ENCODE data around the gene MBTD1. TPM values are rescaled to one million over a fixed set of nuclear protein-coding genes. Genes with fewer than 3 reads are reported as not detected.

MBTD1 gene
- polyA plus RNA-seq, 1 of the 3 experiments (the other 2 are of a cell fraction): 4.6 TPM

DNA sequence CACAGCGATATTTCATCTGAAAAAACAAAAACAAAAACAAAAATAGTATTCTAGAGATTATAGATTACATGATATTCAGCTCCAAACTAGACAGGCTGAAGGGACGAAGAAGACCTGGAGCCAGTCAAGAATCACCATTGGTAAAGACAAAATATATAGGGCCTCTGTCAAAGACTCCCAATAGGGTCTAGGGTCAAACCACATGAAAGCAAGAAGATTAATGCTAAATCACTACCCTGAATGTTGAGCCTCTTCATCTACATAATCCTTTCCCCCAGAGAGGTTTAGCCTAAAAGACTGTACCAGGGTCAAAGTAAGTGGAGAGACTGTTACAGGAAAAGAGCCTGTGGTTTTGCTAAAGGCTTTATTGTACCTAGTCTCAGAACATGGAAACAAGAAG lies 117.3 kb downstream of the MBTD1 start:
- H3K27me3 ChIP-seq (ENCODE audit: insufficient read depth): no peaks in the 10 kb centered on the region
- ChIA-PET POLR2A (no interaction called here), CTCF (interaction anchor here (0.6 to 5.0 kb wide), 4 partner anchors 11 to 360 kb away, joined by 3 to 37 read pairs (median 3); partner anchors contain the start of gene NME1)
- WGBS (ENCODE audit: low lambda C conversion rate): 87% methylated on average over 2 of the region's 2 CpGs
- no peak overlapping the region for H3K27ac ChIP-seq (ENCODE audit: low read depth in 2 of 2, low read length in 1 of 2)
- no peaks in the 10 kb centered on the region for H3K9me3 ChIP-seq
- no peaks in the 10 kb centered on the region for H3K9me2 ChIP-seq
- TF ChIP-seq, protein P1, sequence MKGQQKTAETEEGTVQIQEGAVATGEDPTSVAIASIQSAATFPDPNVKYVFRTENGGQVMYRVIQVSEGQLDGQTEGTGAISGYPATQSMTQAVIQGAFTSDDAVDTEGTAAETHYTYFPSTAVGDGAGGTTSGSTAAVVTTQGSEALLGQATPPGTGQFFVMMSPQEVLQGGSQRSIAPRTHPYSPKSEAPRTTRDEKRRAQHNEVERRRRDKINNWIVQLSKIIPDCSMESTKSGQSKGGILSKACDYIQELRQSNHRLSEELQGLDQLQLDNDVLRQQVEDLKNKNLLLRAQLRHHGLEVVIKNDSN (IDR thresholded peaks at IDR 0.05; ENCODE audit: borderline replicate concordance, low read depth): no peak
- TF ChIP-seq ELF1 (IDR thresholded peaks at IDR 0.05) (no peak), MXI1 (IDR thresholded peaks at IDR 0.05; ENCODE audit: low read depth, low read length) (no peak), GATA2 (CRISPR knock-in tag; IDR thresholded peaks at IDR 0.05) (no peak)
- no peak overlapping the region for H3K4me3 ChIP-seq (ENCODE audit: low read depth in 2 of 2, low read length in 1 of 2)
- no peak overlapping the region for H2AFZ ChIP-seq (ENCODE audit: low read depth)
- no peak overlapping the region for H3K9ac ChIP-seq
- H3F3A ChIP-seq (replicated peaks; ENCODE audit: insufficient read depth): peaks cover 4% of the 10 kb centered on the region
- H3K36me3 ChIP-seq (replicated peaks in 1 of 2; ENCODE audit: control insufficient read depth in 1 of 2, insufficient read depth in 2 of 2, low read length in 1 of 2): no peaks in the 10 kb centered on the region
- H3K4me2 ChIP-seq: no peak overlapping the region
- no peak for DNase-seq
- H4K20me1 ChIP-seq (ENCODE audit: insufficient read depth): no peaks in the 10 kb centered on the region
- H3K79me2 ChIP-seq (ENCODE audit: insufficient read depth): no peaks in the 10 kb centered on the region
- H3K4me1 ChIP-seq (ENCODE audit: control insufficient read depth in 1 of 2, insufficient read depth in 2 of 2, low read depth in 1 of 2, low read length in 1 of 2): no peaks in the 10 kb centered on the region; a peak in 1 of 4 replicates

DNA sequence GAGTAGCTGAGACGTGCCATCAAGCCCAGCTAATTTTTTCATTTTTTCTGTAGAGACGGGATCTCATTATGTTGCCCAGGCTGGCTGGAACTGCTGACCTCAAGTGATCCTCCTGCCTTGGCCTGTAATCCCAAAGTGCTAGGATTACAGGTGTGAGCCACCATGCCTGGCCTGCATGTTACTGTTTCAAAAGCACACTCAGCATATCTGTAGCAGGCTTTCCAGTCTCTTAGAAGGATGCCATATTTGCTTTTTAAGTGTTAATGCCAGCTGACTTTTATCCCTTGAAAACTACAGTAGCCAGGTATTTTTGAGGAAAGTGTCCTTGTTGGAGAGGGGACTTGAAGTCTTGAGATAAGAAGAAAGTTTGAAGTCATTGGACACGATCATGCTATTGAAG lies 123.9 kb downstream of the MBTD1 start:
- TF ChIP-seq, protein P2, sequence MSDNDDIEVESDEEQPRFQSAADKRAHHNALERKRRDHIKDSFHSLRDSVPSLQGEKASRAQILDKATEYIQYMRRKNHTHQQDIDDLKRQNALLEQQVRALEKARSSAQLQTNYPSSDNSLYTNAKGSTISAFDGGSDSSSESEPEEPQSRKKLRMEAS (IDR thresholded peaks at IDR 0.05; ENCODE audit: low read depth): no peak
- TF ChIP-seq, protein P3, sequence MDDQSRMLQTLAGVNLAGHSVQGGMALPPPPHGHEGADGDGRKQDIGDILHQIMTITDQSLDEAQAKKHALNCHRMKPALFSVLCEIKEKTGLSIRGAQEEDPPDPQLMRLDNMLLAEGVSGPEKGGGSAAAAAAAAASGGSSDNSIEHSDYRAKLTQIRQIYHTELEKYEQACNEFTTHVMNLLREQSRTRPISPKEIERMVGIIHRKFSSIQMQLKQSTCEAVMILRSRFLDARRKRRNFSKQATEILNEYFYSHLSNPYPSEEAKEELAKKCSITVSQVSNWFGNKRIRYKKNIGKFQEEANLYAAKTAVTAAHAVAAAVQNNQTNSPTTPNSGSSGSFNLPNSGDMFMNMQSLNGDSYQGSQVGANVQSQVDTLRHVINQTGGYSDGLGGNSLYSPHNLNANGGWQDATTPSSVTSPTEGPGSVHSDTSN (IDR thresholded peaks at IDR 0.05): no peak
- TF ChIP-seq SIN3A (IDR thresholded peaks at IDR 0.05; ENCODE audit: borderline replicate concordance, low read depth, low read length) (no peak), ELF1 (IDR thresholded peaks at IDR 0.05) (no peak), GATA2 (CRISPR knock-in tag; IDR thresholded peaks at IDR 0.05) (no peak), RCOR1 (IDR thresholded peaks at IDR 0.05; ENCODE audit: low read length) (no peak), EP300 (IDR thresholded peaks at IDR 0.05; ENCODE audit: borderline replicate concordance in 1 of 2, low read depth in 1 of 2, low read length in 1 of 2) (no peak)
- TF ChIP-seq, protein P1 (IDR thresholded peaks at IDR 0.05; ENCODE audit: borderline replicate concordance, low read depth): no peak
- TF ChIP-seq, protein P4, sequence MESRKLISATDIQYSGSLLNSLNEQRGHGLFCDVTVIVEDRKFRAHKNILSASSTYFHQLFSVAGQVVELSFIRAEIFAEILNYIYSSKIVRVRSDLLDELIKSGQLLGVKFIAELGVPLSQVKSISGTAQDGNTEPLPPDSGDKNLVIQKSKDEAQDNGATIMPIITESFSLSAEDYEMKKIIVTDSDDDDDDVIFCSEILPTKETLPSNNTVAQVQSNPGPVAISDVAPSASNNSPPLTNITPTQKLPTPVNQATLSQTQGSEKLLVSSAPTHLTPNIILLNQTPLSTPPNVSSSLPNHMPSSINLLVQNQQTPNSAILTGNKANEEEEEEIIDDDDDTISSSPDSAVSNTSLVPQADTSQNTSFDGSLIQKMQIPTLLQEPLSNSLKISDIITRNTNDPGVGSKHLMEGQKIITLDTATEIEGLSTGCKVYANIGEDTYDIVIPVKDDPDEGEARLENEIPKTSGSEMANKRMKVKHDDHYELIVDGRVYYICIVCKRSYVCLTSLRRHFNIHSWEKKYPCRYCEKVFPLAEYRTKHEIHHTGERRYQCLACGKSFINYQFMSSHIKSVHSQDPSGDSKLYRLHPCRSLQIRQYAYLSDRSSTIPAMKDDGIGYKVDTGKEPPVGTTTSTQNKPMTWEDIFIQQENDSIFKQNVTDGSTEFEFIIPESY (IDR thresholded peaks at IDR 0.05; ENCODE audit: borderline replicate concordance, low read depth): no peak
- no peak overlapping the region for H2AFZ ChIP-seq (ENCODE audit: low read depth)
- CTCF ChIA-PET: interaction anchor here (0.8 to 1.7 kb wide), 5 partner anchors 15 to 508 kb away, joined by 3 to 10 read pairs (median 3); partner anchors contain the start of gene NME1
- no peak overlapping the region for H3K4me2 ChIP-seq
- H3K79me2 ChIP-seq (ENCODE audit: insufficient read depth): no peaks in the 10 kb centered on the region
- H3K4me3 ChIP-seq (ENCODE audit: low read depth in 2 of 2, low read length in 1 of 2): no peak overlapping the region
- no peaks in the 10 kb centered on the region for H3K36me3 ChIP-seq (replicated peaks in 1 of 2; ENCODE audit: control insufficient read depth in 1 of 2, insufficient read depth in 2 of 2, low read length in 1 of 2)
- WGBS (ENCODE audit: low lambda C conversion rate): 92% methylated on average over 3 of the region's 3 CpGs
- no peaks in the 10 kb centered on the region; a peak in 1 of 4 replicates for H3K4me1 ChIP-seq (ENCODE audit: control insufficient read depth in 1 of 2, insufficient read depth in 2 of 2, low read depth in 1 of 2, low read length in 1 of 2)
- H3K27ac ChIP-seq (ENCODE audit: low read depth in 2 of 2, low read length in 1 of 2): no peak overlapping the region
- no peaks in the 10 kb centered on the region for H3K27me3 ChIP-seq (ENCODE audit: insufficient read depth)
- H3K9me2 ChIP-seq: no peaks in the 10 kb centered on the region
- no peaks in the 10 kb centered on the region for H4K20me1 ChIP-seq (ENCODE audit: insufficient read depth)
- DNase-seq: no peak
- no peak overlapping the region for H3K9ac ChIP-seq
- POLR2A ChIA-PET: interaction anchor here (0.6 kb wide), 1 partner anchor 409 kb away, joined by 3 read pairs; no protein-coding TSS in a partner anchor
- no peaks in the 10 kb centered on the region for H3K9me3 ChIP-seq
- H3F3A ChIP-seq (replicated peaks; ENCODE audit: insufficient read depth): peaks cover 4% of the 10 kb centered on the region

Data from SK-N-SH (cell line).